Kidney epithelial cell (primary cell): Measurements from ENCODE around the gene CAPZA3. TPM values are rescaled to one million over a fixed set of nuclear protein-coding genes. Genes with fewer than 3 reads are reported as not detected.

Experiments used
- DNase-seq: peaks from one replicate; pipeline ENCODE4 v3.0.0-alpha.2; 2010; ENCODE audit warnings: low read depth
- H3K27me3 ChIP-seq: 2 replicates; pipeline ENCODE4 v1.6.0; 2011; ENCODE audit warnings: low read length; ENCODE audit not compliant: control insufficient read depth, insufficient read depth
- H3K36me3 ChIP-seq: 2 replicates; pipeline ENCODE4 v1.5.1; 2011; ENCODE audit warnings: low read length; ENCODE audit not compliant: control insufficient read depth, insufficient read depth
- H3K4me3 ChIP-seq: 2 replicates; pipeline ENCODE4 v1.5.1; 2011; ENCODE audit warnings: low read depth, mild to moderate bottlenecking, control low read depth, low read length
- CTCF ChIP-seq: IDR thresholded peaks from 2 replicates; pipeline ENCODE4 v1.5.1; 2011; ENCODE audit warnings: mild to moderate bottlenecking, moderate library complexity, low read length, control low read depth, inconsistent platforms; ENCODE audit not compliant: insufficient read depth, poor library complexity, severe bottlenecking
- total RNA-seq: library from RNA; depleted of rRNA; stranded (reverse); fragments of >200 nt; gene quantifications from 2 replicates; pipeline ENCODE4 v1.2.3, GENCODE V29; 2015

Gene CAPZA3
- total RNA-seq, 1 donor from 2014 or later: not detected

GRCh38 chr12:18703321-18703720, 34.6 kb upstream of the CAPZA3 start:
- TF ChIP-seq CTCF: no peak
- peak; percentile 41 for DNase-seq
- no peaks in the 10 kb centered on the region for H3K36me3 ChIP-seq
- no peak overlapping the region for H3K4me3 ChIP-seq
- H3K27me3 ChIP-seq: no peaks in the 10 kb centered on the region

GRCh38 chr12:18703911-18704310, 34.0 kb upstream of the CAPZA3 start:
- H3K36me3 ChIP-seq: no peaks in the 10 kb centered on the region
- no peak overlapping the region for H3K4me3 ChIP-seq
- no peak for TF ChIP-seq CTCF
- no peak for DNase-seq
- H3K27me3 ChIP-seq: no peaks in the 10 kb centered on the region

- no peak for TF ChIP-seq CTCF
- no peaks in the 10 kb centered on the region for H3K36me3 ChIP-seq
These were observed 31.1 kb upstream of the CAPZA3 start for GRCh38 chr12:18706798-18707197.

GRCh38 chr12:18716236-18716635, 21.7 kb upstream of the CAPZA3 start:
- H3K4me3 ChIP-seq: no peak overlapping the region
- no peaks in the 10 kb centered on the region for H3K36me3 ChIP-seq
- no peak for DNase-seq
- no peaks in the 10 kb centered on the region for H3K27me3 ChIP-seq
- no peak for TF ChIP-seq CTCF

More at GRCh38 chr12:18706798-18707197, 31.1 kb upstream of the CAPZA3 start:
- no peak for DNase-seq
- Histone ChIP-seq H3K27me3 (no peaks in the 10 kb centered on the region), H3K4me3 (no peak overlapping the region)

- H3K36me3 ChIP-seq: no peaks in the 10 kb centered on the region
- H3K4me3 ChIP-seq: no peak overlapping the region
- DNase-seq: no peak
- no peaks in the 10 kb centered on the region for H3K27me3 ChIP-seq
- no peak for TF ChIP-seq CTCF
These were observed 19.5 kb upstream of the CAPZA3 start for GRCh38 chr12:18718462-18718861.

- H3K4me3 ChIP-seq: no peak overlapping the region
- no peaks in the 10 kb centered on the region for H3K27me3 ChIP-seq
- TF ChIP-seq CTCF: no peak
- no peak for DNase-seq
- no peaks in the 10 kb centered on the region for H3K36me3 ChIP-seq
These were observed 17.9 kb upstream of the CAPZA3 start for GRCh38 chr12:18719922-18720510.
